ENCODE results near the gene LHFPL2.
A peak's percentile ranks its signal among the peaks of the same experiment; 100 is the strongest.

LHFPL2 gene

GRCh38 chr5:78519198-78519941 lies 129.2 kb downstream of the LHFPL2 start:
- no peak overlapping the region for H3K4me3 ChIP-seq (ENCODE audit: low read length)
- DNase-seq (ENCODE audit: low read depth, low spot score): peak; percentile 51

DNA sequence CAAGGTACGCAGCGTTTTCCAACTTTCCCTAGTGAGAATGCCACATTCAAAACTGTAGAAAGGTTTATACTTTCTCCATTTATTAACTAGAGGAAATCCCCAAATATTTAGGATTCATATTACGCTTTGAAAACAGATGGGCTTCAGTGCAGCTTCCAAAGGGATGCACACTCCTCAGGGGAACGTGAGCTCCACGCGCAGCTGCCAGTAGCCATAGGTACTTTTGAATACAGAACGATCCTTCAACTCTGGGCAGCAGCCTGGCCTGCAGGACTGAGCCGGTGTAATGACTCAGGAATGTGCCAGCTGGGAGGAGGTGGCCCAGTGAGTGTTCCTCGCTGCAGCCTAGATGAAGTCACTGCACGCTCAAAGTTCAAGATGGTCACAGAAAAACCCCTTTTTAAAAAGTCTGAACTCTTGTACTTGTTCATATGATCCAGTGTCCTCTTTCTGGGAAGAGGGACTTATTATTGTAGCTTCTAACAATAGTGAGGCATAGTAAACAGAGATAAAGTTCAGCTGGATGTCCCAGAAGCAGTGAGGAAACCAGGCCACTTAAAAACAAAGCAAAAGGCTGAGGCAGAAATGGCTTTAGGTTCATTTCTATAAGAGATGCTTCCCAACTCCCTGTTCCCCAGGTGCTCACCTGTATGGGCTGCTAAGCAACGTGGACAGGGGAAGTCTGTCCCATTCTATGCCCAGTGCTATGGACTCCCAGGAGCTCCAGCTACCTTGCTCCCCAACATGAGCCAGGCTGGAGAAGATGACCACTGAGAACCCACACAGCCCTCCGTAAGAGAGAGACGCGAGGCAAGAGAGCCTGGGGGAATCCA lies 130.0 kb downstream of the LHFPL2 start:
- H3K4me3 ChIP-seq (ENCODE audit: low read length): no peak overlapping the region
- no peak for DNase-seq (ENCODE audit: low read depth, low spot score)

DNA sequence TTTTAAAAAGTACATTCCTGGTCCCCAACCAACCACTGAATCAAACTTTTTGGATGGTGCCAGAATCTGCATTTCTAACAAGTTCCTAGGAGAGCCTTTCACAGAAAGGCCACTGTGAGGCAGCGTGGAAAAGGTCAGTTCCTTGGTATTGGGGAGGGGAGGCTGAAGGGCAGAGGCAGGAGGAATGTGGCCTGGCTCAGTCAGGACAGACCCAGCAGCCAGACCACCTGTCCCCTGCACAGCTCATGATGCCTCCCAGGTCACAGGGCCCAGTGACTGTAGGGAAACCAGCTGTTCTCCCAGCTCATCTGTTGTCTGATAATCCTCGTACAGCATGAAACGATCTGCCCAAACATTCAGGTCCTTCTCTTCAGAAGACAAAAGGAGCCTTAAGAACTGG lies 132.9 kb downstream of the LHFPL2 start:
- DNase-seq (ENCODE audit: low read depth, low spot score): no peak

GRCh38 chr5:78514427-78515330 lies 133.9 kb downstream of the LHFPL2 start:
- no peak for DNase-seq (ENCODE audit: low read depth, low spot score)

More for the DNA sequence above, 132.9 kb downstream of the LHFPL2 start:
- no peak overlapping the region for H3K4me3 ChIP-seq (ENCODE audit: low read length)

DNA sequence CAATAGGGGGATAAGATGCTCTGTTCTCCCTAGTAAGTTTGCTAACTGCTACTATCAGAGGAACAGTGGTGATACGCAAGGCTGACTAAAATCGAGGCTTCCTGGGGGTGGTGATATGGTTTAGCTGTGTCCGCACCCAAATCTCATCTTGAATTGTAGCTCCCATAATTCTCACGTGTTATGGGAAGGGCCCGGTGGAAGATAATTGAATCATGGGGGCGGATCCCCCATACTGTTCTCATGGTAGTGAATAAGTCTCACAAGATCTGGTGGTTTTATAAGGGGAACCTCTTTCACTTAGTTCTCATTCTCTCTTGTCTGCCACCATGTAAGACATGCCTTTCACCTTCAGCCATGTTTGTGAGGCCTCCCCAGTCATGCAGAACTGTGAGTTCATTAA lies 135.1 kb downstream of the LHFPL2 start:
- DNase-seq (ENCODE audit: low read depth, low spot score): no peak
- H3K4me3 ChIP-seq (ENCODE audit: low read length): no peak overlapping the region

More at GRCh38 chr5:78514427-78515330, 133.9 kb downstream of the LHFPL2 start:
- no peak overlapping the region for H3K4me3 ChIP-seq (ENCODE audit: low read length)

GRCh38 chr5:78512435-78512834 lies 136.1 kb downstream of the LHFPL2 start:
- no peak overlapping the region for H3K4me3 ChIP-seq (ENCODE audit: low read length)
- no peak for DNase-seq (ENCODE audit: low read depth, low spot score)

DNA sequence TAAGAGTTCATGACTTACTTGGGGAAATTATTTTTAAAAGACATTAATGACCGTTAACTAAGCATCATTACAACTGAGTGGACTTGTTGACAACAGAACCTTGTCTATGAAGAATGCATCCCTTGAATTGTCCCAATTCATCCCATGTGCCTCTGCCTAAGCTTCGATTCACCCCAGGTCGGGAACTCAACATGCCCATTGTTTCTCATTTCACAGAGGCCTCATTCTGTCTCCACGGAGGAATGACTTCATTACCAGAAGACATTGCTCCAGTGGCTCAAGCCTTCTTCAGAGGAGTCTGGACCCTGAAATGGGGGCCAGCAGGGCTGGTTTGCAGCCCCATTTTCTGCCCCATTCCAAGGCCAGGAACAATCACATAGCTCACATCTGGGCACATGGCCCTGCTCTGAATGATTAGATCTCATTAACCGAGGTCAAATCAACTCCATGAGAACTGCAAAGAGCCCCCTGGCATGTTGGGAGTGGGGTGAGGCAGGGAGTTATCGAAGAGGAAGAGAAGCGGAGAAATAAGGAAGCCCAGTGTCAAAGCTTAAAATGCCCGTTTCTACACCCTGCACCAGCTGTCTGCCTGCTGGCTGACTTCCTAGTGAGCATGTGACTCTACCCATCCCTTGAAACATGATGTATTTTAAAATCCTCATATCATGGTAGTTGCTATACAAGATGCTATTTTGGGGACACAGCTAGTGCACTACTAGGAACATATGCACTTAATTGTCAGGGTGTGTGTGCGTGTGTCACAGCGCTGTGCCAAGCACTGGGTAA lies 137.3 kb downstream of the LHFPL2 start:
- H3K4me3 ChIP-seq (ENCODE audit: low read length): no peak overlapping the region
- no peak for DNase-seq (ENCODE audit: low read depth, low spot score)

- DNase-seq (ENCODE audit: low read depth, low spot score): no peak
- H3K4me3 ChIP-seq (ENCODE audit: low read length): peak overlapping the region; percentile 9; the same call in 1 of the 2 replicates
Observed at GRCh38 chr5:78509884-78510769, 138.4 kb downstream of the LHFPL2 start.

DNA sequence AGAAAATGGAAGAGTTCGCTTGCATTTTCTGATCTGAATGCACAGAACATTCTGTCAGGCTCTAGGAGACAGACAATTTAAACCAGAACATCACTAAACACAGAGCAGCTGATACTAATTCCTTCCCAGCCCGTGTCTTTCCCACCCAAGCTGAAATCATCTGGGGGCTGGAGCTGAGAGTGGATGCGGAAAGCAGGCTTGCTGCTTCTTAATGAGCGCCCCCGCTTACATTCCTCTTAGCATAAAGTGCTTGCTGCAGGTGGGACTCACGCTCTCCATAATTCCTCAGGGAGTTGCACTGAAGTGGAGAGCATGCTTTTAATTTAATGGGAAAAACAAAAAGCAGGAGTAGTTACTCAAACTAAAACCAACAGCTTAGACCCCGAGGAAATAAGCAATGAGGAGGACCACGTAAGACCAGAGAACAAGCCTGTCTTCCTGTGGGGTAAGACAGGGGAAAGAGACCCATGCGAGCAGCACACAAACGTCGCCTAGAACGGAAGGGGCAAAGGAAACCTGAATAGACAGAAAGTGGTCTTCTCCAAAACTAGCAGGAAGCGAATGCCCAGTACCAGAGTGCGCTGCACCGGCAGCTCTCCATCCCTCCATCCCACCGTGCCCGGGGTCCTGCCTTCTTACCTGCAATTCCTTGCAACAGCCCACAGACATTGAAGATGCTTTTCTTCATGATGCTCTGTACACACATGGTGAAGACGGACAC lies 139.3 kb downstream of the LHFPL2 start:
- no peak overlapping the region for H3K4me3 ChIP-seq (ENCODE audit: low read length)
- DNase-seq (ENCODE audit: low read depth, low spot score): no peak

GRCh38 chr5:78508186-78508765 lies 140.3 kb downstream of the LHFPL2 start:
- no peak for DNase-seq (ENCODE audit: low read depth, low spot score)
- no peak overlapping the region for H3K4me3 ChIP-seq (ENCODE audit: low read length)

- H3K4me3 ChIP-seq (ENCODE audit: low read length): no peak overlapping the region
Observed at GRCh38 chr5:78507531-78507930, 141.0 kb downstream of the LHFPL2 start.

DNA sequence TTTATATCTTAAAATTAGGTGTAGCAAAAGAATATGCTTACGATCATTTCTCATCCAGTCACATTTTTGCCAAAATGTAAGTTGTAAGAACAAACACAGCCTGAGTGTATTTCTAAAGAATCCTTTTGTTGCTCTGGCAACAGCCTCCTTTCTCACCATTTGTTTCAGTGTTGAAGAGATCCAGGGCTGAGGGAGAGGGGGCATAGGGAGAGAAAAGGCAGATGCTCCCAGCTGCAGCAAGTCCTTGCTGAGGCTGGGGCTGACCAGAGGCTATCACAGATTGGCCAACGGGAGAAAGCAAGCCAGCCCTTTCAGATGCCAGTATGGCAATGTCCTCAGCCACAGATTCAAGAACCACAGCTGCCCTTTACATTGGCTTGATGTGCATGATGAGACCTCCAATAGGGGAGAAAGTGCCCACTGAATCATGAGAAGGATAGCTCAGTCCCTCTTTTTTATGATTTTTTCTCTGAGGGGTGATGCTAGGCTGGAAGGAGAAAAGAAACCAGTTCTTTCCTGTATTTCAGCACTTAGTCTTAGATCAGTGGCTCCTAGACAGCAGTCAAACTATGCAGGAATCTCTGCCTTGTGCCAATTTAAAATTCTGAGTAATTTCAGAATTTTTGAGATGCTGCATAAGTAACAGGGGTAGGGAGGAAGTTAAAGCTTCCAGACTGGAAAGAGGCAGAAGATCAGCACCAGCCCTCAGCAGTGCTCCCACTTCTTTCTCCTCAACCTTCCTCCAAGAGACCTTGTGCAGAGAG lies 142.1 kb downstream of the LHFPL2 start:
- no peak for DNase-seq (ENCODE audit: low read depth, low spot score)
- H3K4me3 ChIP-seq (ENCODE audit: low read length): no peak overlapping the region

More at GRCh38 chr5:78507531-78507930, 141.0 kb downstream of the LHFPL2 start:
- DNase-seq (ENCODE audit: low read depth, low spot score): no peak

- DNase-seq (ENCODE audit: low read depth, low spot score): no peak
- no peak overlapping the region for H3K4me3 ChIP-seq (ENCODE audit: low read length)
Observed at GRCh38 chr5:78505860-78506259, 142.7 kb downstream of the LHFPL2 start.

- H3K4me3 ChIP-seq (ENCODE audit: low read length): no peak overlapping the region
- DNase-seq (ENCODE audit: low read depth, low spot score): no peak
Observed at GRCh38 chr5:78504704-78505677, 143.6 kb downstream of the LHFPL2 start.
